C4-2B (cell line): ENCODE measurements around the gene KCNK13.

ENCODE experiments used
- CTCF ChIP-seq: fragments of 450-650 bp; conservative IDR thresholded peaks from 2 replicates; pipeline ENCODE4 v1.5.1; 2017; ENCODE audit warnings: mild to moderate bottlenecking
- ZFX ChIP-seq: fragments of 450-650 bp; IDR thresholded peaks from 2 replicates; pipeline ENCODE4 v1.6.1; 2017

GRCh38 chr14:90062822-90063539, 1.2 kb downstream of the KCNK13 start:
- TF ChIP-seq CTCF, result no peak
- no peak for TF ChIP-seq ZFX
